ENCODE data around the gene FBXO41. TPM values are rescaled to one million over a fixed set of nuclear protein-coding genes. Genes with fewer than 3 reads are reported as not detected.

FBXO41 gene
- total RNA-seq, 1 experiment from 2014 or later, result 6.5 TPM

- ATAC-seq (no peak), DNase-seq (ENCODE audit: low read depth, low spot score) (no peak)
- CTCF ChIA-PET, result no interaction called here
- no TSS peak for BruUV-seq (replicated peaks)
- in situ Hi-C loops (cut with HindIII; ENCODE audit: low pct_unique_long_range_greater_than_20kb, low sequenced_read_pairs), result no loop called here
- Histone ChIP-seq H3K36me3 (ENCODE audit: control insufficient read depth, insufficient read depth, low read length) (peaks cover 2% of the 10 kb centered on the region; the same call in 1 of the 2 replicates), H3K9me3 (ENCODE audit: control insufficient read depth, insufficient read depth, low read depth, low read length) (no peaks in the 10 kb centered on the region), H3K4me1 (ENCODE audit: control insufficient read depth, insufficient read depth, low read length) (peaks cover 6% of the 10 kb centered on the region; the same call in 1 of the 2 replicates), H3K4me3 (ENCODE audit: low read depth in 2 of 2, low read length in 2 of 2) (no peak overlapping the region), H3K27me3 (ENCODE audit: control insufficient read depth, insufficient read depth, low read length) (no peaks in the 10 kb centered on the region), H3K27ac (ENCODE audit: low read length) (no peak overlapping the region)
- POLR2A ChIA-PET, result no interaction called here
- no peak for TF ChIP-seq SIN3A (IDR thresholded peaks at IDR 0.05; ENCODE audit: borderline replicate concordance, insufficient read depth, low read depth, low read length)
- TF ChIP-seq POLR2AphosphoS5 (IDR thresholded peaks at IDR 0.05; ENCODE audit: low read depth, low read length), result no peak
- TF ChIP-seq REST (IDR thresholded peaks at IDR 0.05; ENCODE audit: insufficient read depth in 1 of 2, low read depth in 2 of 2, low read length in 1 of 2), result no peak
- no peak for TF ChIP-seq CTCF (IDR thresholded peaks at IDR 0.05)
- no peak for TF ChIP-seq TCF7L2 (IDR thresholded peaks at IDR 0.05; ENCODE audit: low read depth, low read length)
- intact Hi-C loops (cut with micrococcal nuclease; ENCODE audit: unreplicated experiment), result no loop called here
Measured at GRCh38 chr2:73217160-73217559, 67.1 kb downstream of the FBXO41 start.

- Histone ChIP-seq H3K4me1 (ENCODE audit: control insufficient read depth, insufficient read depth, low read length) (peaks cover 6% of the 10 kb centered on the region; the same call in 1 of the 2 replicates), H3K27me3 (ENCODE audit: control insufficient read depth, insufficient read depth, low read length) (no peaks in the 10 kb centered on the region), H3K9me3 (ENCODE audit: control insufficient read depth, insufficient read depth, low read depth, low read length) (no peaks in the 10 kb centered on the region), H3K36me3 (ENCODE audit: control insufficient read depth, insufficient read depth, low read length) (no peaks in the 10 kb centered on the region; the same call in 1 of the 2 replicates), H3K4me3 (ENCODE audit: low read depth in 2 of 2, low read length in 2 of 2) (peak overlapping the region; percentile 68 to 90; a peak in 3 of 4 replicates), H3K27ac (ENCODE audit: low read length) (peak overlapping the region; percentile 90)
- TF ChIP-seq SIN3A (IDR thresholded peaks at IDR 0.05; ENCODE audit: borderline replicate concordance, insufficient read depth, low read depth, low read length) (no peak), POLR2AphosphoS5 (IDR thresholded peaks at IDR 0.05; ENCODE audit: low read depth, low read length) (no peak), CTCF (IDR thresholded peaks at IDR 0.05) (no peak)
- in situ Hi-C loops (cut with HindIII; ENCODE audit: low pct_unique_long_range_greater_than_20kb, low sequenced_read_pairs), result no loop called here
- ChIA-PET CTCF (no interaction called here), POLR2A (no interaction called here)
- no TSS peak for BruUV-seq (replicated peaks)
- ATAC-seq (no peak), DNase-seq (ENCODE audit: low read depth, low spot score) (no peak)
- intact Hi-C loops (cut with micrococcal nuclease; ENCODE audit: unreplicated experiment), result no loop called here
Measured at GRCh38 chr2:73215254-73215653, 69.0 kb downstream of the FBXO41 start.
